Skeletal muscle tissue (tissue), 4 donors: ENCODE data around the gene PRKN. TPM values are rescaled to one million over a fixed set of nuclear protein-coding genes. Genes with fewer than 3 reads are reported as not detected.

ENCODE experiments used
- H3K27ac ChIP-seq: one replicate; pipeline ENCODE4 v1.7.0; 2013; ENCODE audit warnings: mild to moderate bottlenecking, low read depth, low read length, inconsistent platforms
- H3K27me3 ChIP-seq, 3 donors: one replicate each; pipeline ENCODE4 v1.7.0; 2013; ENCODE audit warnings: low read length in 3 of 3; ENCODE audit not compliant: control insufficient read depth in 3 of 3, insufficient read depth in 3 of 3
- H3K36me3 ChIP-seq, 3 donors: one replicate each; pipeline ENCODE4 v1.7.0; 2013; ENCODE audit warnings: low read length in 3 of 3; ENCODE audit not compliant: control insufficient read depth in 3 of 3, insufficient read depth in 3 of 3
- H3K4me1 ChIP-seq, 3 donors: one replicate each; pipeline ENCODE4 v1.7.0; 2013; ENCODE audit warnings: low read length in 3 of 3, mild to moderate bottlenecking in 3 of 3; ENCODE audit not compliant: control insufficient read depth in 3 of 3, insufficient read depth in 3 of 3
- H3K4me3 ChIP-seq, 3 donors: one replicate each; pipeline ENCODE4 v1.7.0; 2013; ENCODE audit warnings: low read length in 3 of 3
- H3K9ac ChIP-seq, 3 donors: one replicate each; pipeline ENCODE4 v1.7.0; 2013; ENCODE audit warnings: low read length in 3 of 3, mild to moderate bottlenecking in 3 of 3, moderate library complexity in 2 of 3, low read depth in 1 of 3
- H3K9me3 ChIP-seq, 3 donors: one replicate each; pipeline ENCODE4 v1.7.0; 2013; ENCODE audit warnings: low read length in 3 of 3; ENCODE audit not compliant: control insufficient read depth in 3 of 3
- total RNA-seq: library from RNA; depleted of rRNA; stranded (reverse); fragments of >200 nt; gene quantifications from one replicate; pipeline ENCODE4 v1.2.3, GENCODE V29; 2014
- donor health status: Osteomylitis.

PRKN gene
- total RNA-seq, 1 donor from 2014 or later, result 16.7 TPM

DNA sequence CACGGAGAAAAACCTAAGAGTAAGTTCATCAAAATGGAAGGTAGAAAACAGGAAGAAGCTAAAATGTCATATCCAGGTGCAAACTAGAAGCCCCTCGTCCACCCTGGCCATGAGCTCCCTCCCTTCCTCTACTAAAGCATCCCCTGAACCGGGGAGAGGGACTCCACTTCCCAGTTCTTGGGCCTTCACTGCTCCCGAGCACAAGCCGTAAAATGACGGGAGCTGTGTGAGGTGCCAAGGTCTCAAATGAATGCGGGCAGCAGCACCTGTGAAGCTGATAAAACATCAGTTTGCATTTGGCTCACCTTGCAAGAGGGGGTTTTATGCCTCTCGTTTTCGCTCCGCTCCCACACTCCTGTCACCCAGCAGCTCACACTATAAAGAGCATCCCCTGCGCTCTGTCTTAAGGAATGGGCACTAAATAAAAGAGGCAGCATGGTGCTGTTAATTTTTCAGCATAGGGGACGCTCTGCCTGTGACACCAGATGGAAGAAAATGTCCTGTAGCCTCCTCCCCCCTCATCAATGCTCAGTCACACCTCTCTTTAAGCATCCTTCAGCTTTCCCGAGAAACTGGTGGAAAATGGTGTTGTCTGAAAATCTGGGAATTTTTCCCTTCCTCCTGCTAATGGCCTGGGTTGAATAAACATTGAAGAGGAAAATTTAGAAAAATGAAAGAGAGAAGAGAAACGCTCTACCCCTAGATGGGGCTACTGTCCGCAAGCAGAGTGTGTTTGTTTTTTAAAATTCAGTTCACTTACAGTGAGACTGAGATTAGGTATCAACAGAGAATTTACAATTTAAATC is 890.7 kb downstream of the PRKN start:
- Histone ChIP-seq H3K4me3 (no peak overlapping the region), H3K27me3 (no peaks in the 10 kb centered on the region), H3K9me3 (no peaks in the 10 kb centered on the region), H3K4me1 (no peaks in the 10 kb centered on the region), H3K9ac (no peak overlapping the region), H3K27ac (no peak overlapping the region), H3K36me3 (no peaks in the 10 kb centered on the region)

DNA sequence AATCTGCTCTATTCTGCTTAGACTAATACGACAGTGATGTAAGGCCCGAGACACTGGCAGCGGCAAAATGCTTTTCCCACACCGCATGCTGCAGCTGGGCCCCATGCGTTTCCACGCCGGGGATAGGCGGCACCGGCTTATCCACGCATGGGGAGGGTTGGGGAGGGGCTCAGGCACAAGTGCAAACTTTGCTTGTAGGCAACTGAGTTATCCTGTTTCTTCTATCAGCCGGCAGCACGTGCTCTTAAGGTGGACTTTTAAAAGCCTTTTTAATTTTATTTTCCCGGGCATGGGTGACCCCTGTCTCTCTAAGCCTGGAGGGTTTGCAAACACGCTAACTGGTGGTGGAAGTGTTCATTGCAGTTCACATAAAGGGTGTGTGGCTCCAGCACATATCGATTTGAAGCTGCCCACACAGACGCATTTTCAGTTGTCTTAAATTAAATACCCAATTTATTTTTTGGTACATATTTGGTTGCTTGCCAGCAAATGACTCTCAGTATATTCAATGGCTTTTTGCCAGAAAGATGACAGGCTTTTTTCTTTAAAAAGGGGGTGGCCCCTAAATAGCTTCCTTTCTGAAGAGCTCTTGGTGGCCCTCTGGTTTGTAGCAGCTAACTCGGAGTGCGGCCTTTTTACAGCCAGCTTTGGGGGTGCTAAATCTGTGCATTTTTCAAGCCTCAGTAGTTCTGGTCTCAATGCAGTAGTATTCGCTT is 891.9 kb downstream of the PRKN start:
- H3K4me1 ChIP-seq, result no peaks in the 10 kb centered on the region
- no peaks in the 10 kb centered on the region for H3K9me3 ChIP-seq
- H3K9ac ChIP-seq, result no peak overlapping the region
- no peak overlapping the region for H3K27ac ChIP-seq
- no peaks in the 10 kb centered on the region for H3K27me3 ChIP-seq
- H3K36me3 ChIP-seq, result no peaks in the 10 kb centered on the region
- no peak overlapping the region for H3K4me3 ChIP-seq

DNA sequence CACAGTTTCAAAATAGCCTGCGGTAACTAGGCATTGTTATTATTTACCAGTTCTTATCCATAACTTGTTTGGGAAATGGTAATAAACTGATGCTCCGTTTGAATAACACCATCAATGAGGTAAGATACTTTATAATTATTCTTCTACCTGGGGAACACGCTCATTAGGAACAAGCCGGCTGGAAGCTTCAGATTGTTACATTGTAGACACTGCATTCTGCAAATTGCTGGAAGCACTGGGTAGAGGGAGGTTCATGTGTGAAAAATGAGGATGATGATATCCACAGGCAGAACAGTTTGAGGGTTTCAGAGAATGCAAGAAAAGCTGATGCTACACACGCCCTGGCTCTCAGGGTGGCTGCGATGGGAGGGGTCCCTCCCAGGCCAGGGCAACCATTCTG is 893.1 kb downstream of the PRKN start:
- Histone ChIP-seq H3K4me1 (no peaks in the 10 kb centered on the region), H3K36me3 (no peaks in the 10 kb centered on the region), H3K9me3 (no peaks in the 10 kb centered on the region), H3K27me3 (no peaks in the 10 kb centered on the region), H3K9ac (no peak overlapping the region), H3K4me3 (no peak overlapping the region), H3K27ac (no peak overlapping the region)

DNA sequence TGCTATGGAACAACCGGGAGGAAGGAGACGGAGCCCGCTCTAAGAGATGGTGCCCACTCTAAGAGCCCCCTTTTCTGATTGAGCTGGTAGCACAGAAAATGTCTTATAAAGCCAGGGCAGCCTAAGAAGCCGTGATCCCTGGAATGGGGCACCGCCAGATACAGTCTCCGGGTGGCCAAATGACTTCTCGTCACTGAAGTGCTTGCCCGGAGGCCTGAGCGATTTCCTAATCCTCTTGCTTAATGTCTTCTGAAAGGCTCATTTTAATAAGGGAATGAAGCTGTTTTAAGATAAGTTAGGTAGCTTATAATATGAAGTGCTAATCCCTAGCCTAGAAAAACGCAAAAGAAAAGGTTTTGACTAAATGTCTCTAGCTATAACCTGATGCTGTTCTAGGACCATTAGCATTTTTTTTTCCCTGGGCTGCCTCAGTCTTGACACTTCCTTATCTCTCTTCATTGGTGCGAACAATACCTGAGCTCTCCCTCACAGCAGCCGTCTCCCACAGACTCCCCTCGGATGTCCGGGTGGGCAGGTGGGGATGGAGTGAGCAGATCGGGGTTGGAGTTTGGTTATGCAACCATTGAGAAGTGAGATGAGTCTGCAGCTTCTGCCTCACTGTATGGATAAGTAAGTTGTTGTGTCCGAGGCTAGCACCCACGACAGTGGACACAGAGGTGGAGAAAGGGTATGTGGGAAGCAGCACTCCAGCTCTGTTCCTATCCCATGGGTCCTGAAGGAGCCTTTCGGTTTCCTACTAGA is 894.3 kb downstream of the PRKN start:
- Histone ChIP-seq H3K27me3 (no peaks in the 10 kb centered on the region), H3K4me3 (no peak overlapping the region), H3K27ac (no peak overlapping the region), H3K9me3 (no peaks in the 10 kb centered on the region), H3K36me3 (no peaks in the 10 kb centered on the region), H3K9ac (no peak overlapping the region), H3K4me1 (no peaks in the 10 kb centered on the region)

DNA sequence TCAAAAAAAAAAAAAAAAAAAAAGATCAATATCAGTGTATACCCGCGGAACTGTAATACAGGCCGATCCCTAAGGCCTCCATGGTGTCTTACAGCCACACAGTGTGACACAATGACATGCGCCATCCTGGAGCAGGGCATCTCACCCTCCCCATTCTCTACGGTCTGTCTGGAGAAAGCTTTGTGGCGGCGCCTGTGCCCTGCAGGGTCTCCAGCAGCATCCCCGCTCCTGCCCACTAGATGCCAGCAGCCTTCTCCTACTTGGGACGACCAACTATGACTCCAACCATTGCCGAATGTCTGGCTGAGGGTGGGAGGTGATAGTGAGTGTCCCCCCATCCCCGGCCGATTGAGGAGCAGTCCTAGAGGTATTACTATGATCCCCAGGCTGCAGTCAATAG is 894.9 kb downstream of the PRKN start:
- Histone ChIP-seq H3K4me3 (no peak overlapping the region), H3K36me3 (no peaks in the 10 kb centered on the region), H3K27ac (no peak overlapping the region), H3K27me3 (no peaks in the 10 kb centered on the region), H3K9me3 (no peaks in the 10 kb centered on the region), H3K4me1 (no peaks in the 10 kb centered on the region), H3K9ac (no peak overlapping the region)

DNA sequence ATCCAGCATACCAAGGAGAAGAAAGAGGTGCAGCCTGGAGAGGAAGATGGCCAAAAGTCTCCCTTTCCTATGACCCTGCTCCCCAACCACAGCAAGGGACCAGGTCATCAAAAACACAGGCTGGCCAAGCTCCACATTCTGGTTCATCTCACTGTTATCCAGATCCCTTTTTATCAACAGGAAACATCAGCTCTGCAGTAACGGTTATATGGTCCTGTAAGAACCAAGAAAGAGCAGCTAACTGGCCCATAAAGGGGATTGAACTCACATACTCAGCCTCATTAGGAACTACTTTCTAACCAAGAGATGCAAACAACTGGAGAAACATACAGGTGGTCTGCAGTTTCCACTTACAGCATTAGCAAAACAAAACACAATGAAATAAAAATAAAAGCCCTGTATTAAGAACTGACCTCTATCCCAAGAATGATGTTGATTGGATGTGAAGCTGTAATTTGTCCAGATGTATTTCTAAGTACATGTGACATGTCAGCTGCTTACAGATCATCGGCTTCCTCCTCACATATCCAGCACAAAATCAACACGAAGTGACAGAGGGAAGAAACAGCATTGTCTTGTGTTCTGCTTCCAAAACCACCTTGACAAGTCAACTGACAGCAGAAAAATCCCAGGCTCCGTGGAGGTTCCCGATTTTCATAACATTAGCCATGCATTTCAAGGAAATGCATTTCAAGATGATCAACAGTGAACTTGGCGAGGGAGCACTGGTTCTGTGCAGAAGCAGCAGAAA is 896.5 kb downstream of the PRKN start:
- H3K27me3 ChIP-seq, result no peaks in the 10 kb centered on the region
- H3K9ac ChIP-seq, result no peak overlapping the region
- H3K4me3 ChIP-seq, result no peak overlapping the region
- H3K4me1 ChIP-seq, result no peaks in the 10 kb centered on the region
- no peak overlapping the region for H3K27ac ChIP-seq
- no peaks in the 10 kb centered on the region for H3K9me3 ChIP-seq
- no peaks in the 10 kb centered on the region for H3K36me3 ChIP-seq

DNA sequence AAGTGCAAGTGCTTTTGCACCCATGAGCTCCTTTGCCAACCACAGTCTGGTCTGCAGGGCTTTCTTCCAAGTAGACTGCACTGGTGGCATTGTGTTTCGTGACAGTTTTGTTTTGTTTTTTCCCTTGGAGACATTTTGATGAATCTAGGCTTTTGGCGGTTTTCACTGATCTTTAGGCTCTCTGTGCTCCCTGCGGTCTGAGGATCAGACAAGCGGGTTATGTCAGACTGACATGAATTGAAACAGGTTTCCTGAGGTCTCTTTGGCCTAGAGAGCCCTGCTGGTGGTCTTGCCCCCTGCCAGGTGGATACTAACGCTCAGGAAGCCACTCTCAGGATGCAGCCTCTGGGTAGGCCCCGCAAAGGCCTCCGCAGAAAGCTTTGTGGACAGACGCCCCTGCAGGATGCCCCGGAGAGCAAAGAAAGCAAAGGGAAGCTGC is 898.3 kb downstream of the PRKN start:
- Histone ChIP-seq H3K27ac (no peak overlapping the region), H3K9me3 (no peaks in the 10 kb centered on the region), H3K4me3 (no peak overlapping the region)

DNA sequence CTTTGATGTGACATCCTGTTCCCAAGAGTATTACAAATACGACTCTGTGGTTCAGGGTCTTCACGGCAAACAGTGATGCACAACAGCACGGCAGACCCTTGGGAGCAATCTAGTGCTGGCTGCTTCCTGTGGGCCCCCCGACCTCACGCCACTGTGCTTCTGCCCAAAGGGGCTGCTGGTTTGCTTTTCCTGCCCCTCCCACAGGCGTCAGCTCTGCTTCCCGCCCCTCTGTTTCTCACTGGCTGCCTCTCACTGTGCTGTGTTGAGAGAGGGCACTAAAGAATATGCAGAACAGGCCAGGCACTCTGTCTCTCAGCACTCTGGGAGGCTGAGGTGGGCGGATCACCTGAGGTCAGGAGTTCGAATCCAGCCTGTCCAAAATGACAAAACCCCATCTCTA is 899.2 kb downstream of the PRKN start:
- H3K27me3 ChIP-seq, result no peaks in the 10 kb centered on the region
- no peaks in the 10 kb centered on the region for H3K4me1 ChIP-seq
- H3K27ac ChIP-seq, result no peak overlapping the region
- H3K4me3 ChIP-seq, result no peak overlapping the region
- H3K36me3 ChIP-seq, result no peaks in the 10 kb centered on the region
- H3K9ac ChIP-seq, result no peak overlapping the region
- H3K9me3 ChIP-seq, result no peaks in the 10 kb centered on the region

More for the DNA sequence above, 898.3 kb downstream of the PRKN start:
- Histone ChIP-seq H3K4me1 (no peaks in the 10 kb centered on the region), H3K36me3 (no peaks in the 10 kb centered on the region), H3K9ac (no peak overlapping the region), H3K27me3 (no peaks in the 10 kb centered on the region)

DNA sequence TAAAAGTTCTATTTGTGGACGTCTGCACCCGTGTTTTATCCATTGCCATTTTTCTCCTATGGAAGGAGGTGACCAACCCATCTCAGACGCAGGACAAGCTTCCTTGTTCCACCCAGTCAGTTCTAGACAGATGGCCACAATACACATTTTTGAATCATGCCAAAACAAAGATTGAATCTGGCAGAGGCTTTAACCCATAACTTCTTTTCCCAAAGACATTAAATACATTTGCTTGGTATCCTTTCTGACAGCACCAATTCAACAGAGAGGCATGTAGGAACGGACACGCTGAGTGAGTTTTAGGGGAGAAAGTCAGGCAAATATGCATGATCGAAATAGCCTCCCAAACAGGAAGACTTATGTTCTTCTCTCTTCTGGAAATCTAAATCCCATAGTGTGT is 901.1 kb downstream of the PRKN start:
- Histone ChIP-seq H3K9me3 (no peaks in the 10 kb centered on the region), H3K9ac (no peak overlapping the region), H3K27me3 (no peaks in the 10 kb centered on the region), H3K36me3 (no peaks in the 10 kb centered on the region), H3K27ac (no peak overlapping the region), H3K4me3 (no peak overlapping the region), H3K4me1 (no peaks in the 10 kb centered on the region)
